Gastroesophageal sphincter (tissue), 4 donors: Measurements from ENCODE around the gene MICU1. TPM values are rescaled to one million over a fixed set of nuclear protein-coding genes. Genes with fewer than 3 reads are reported as not detected.

ENCODE experiments used
- ATAC-seq: fragments of 150-250 bp; one replicate; pipeline ENCODE4 v1.9.1; 2016; ENCODE audit warnings: mild to moderate bottlenecking, moderate library complexity
- H3K27ac ChIP-seq, 4 donors: fragments of 200-600 bp; sonication (generic) in 3 of 4; 1 replicate in 3 of 4; 2 replicates in 1 of 4; pipeline ENCODE4 v1.5.1; 2016 to 2019
- H3K27me3 ChIP-seq: fragments of 200-600 bp; sonication (generic); one replicate; pipeline ENCODE4 v1.5.1; 2019
- H3K36me3 ChIP-seq, 2 donors: fragments of 200-600 bp; sonication (generic); one replicate each; pipeline ENCODE4 v1.5.1; 2019; ENCODE audit warnings: control low read depth in 1 of 2
- H3K4me1 ChIP-seq, 3 donors: fragments of 200-600 bp; sonication (generic); 1 replicate in 2 of 3; 2 replicates in 1 of 3; pipeline ENCODE4 v1.5.1; 2016 to 2019; ENCODE audit warnings: control low read depth in 2 of 3
- H3K4me3 ChIP-seq, 2 donors: fragments of 200-600 bp; sonication (generic); one replicate each; pipeline ENCODE4 v1.5.1; 2019; ENCODE audit warnings: mild to moderate bottlenecking in 1 of 2, moderate library complexity in 1 of 2
- H3K9me3 ChIP-seq, 3 donors: fragments of 200-600 bp; sonication (generic); one replicate each; pipeline ENCODE4 v1.5.1; 2017 to 2019; ENCODE audit warnings: control low read depth in 2 of 3
- CTCF ChIP-seq, 4 experiments: fragments of 200-600 bp in 2 of 4; fragments of 450-650 bp in 2 of 4; sonication (generic) in 1 of 4; IDR thresholded peaks; one replicate each; pipeline ENCODE4 v1.5.1; 2017 to 2019; ENCODE audit warnings: antibody characterized with exemption in 4 of 4, mild to moderate bottlenecking in 2 of 4, moderate library complexity in 2 of 4
- EP300 ChIP-seq: sonication (generic); formaldehyde crosslinking; IDR thresholded peaks from one replicate; pipeline ENCODE4 v1.6.1; 2017; ENCODE audit warnings: antibody characterized with exemption, mild to moderate bottlenecking
- POLR2A ChIP-seq, 2 donors: fragments of 450-650 bp; IDR thresholded peaks; one replicate each; pipeline ENCODE4 v1.6.1; 2017; ENCODE audit warnings: antibody characterized with exemption in 2 of 2, mild to moderate bottlenecking in 2 of 2, moderate library complexity in 1 of 2
- POLR2AphosphoS5 ChIP-seq: sonication (generic); formaldehyde crosslinking; IDR thresholded peaks from one replicate; pipeline ENCODE4 v1.6.1; 2017; ENCODE audit warnings: antibody characterized with exemption
- WGBS, 2 donors: methylation state at CpG; one replicate each; pipeline ENCODE4 v1.1.5; 2018; ENCODE audit warnings: low coverage in 1 of 2; 5-methylcytosine and 5-hydroxymethylcytosine counted together
- total RNA-seq, 4 donors: library from RNA; depleted of rRNA; stranded (reverse); fragments of >200 nt; gene quantifications; one replicate each; pipeline ENCODE4 v1.1.0, GENCODE V29; 2016

The MICU1 gene
- total RNA-seq, 4 donors from 2014 or later: 37.5 to 42.2 (median 40.8) TPM

DNA sequence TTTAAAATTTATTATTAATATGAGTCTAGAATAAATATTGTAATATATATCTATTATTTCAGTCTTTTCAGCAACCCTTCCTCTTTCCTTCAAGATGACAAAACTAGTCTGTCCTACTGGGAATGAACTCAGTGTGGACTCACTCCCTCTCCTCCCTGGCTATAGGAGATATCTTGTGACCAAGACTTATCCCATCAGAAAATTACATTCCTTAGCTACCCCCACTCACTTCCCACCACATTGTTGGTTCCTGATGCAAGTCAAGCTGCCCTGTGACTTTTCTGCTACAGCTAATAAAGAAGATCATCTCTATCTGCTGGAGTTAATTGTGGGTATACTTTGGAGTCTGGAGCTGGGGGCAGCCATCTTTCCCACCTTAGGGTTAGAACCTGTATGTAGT, 38.1 kb upstream of the MICU1 start:
- Histone ChIP-seq H3K27me3 (no peaks in the 10 kb centered on the region), H3K9me3 (no peaks in the 10 kb centered on the region), H3K27ac (no peak overlapping the region), H3K4me1 (no peaks in the 10 kb centered on the region), H3K4me3 (no peak overlapping the region), H3K36me3 (no peaks in the 10 kb centered on the region)
- no peak for TF ChIP-seq POLR2AphosphoS5
- no peak for TF ChIP-seq CTCF (IDR thresholded peaks at IDR 0.05)
- no peak for TF ChIP-seq EP300
- TF ChIP-seq POLR2A (IDR thresholded peaks at IDR 0.05): no peak
- no peak for ATAC-seq

GRCh38 chr10:72661431-72661830, 35.6 kb upstream of the MICU1 start:
- WGBS, 2 donors: no CpG with 5 or more reads among the region's 1 CpG
- no peaks in the 10 kb centered on the region for H3K27me3 ChIP-seq
- H3K4me3 ChIP-seq: no peak overlapping the region
- no peak overlapping the region for H3K27ac ChIP-seq
- TF ChIP-seq EP300 (no peak), CTCF (IDR thresholded peaks at IDR 0.05) (no peak), POLR2A (IDR thresholded peaks at IDR 0.05) (no peak), POLR2AphosphoS5 (no peak)
- H3K4me1 ChIP-seq: no peaks in the 10 kb centered on the region
- no peaks in the 10 kb centered on the region for H3K36me3 ChIP-seq
- ATAC-seq: no peak
- no peaks in the 10 kb centered on the region for H3K9me3 ChIP-seq

DNA sequence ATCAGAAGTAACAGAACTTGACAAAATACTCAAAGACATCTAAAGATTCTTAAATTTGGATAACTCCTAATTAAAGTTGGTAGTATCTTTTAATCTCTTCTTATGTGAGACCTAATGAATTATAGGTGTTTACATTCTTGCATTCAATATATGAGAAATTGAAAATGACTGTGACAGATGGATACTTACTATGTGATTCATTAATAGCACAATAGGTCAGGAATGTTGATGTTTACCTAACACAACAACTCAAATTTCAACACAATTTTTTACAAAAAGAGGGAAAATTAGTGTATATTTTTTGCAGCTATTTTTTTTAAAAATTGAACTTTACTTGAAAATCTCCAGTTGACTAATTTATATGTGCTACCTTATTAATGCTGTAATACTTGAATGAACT, 34.3 kb upstream of the MICU1 start:
- H3K4me3 ChIP-seq: no peak overlapping the region
- H3K9me3 ChIP-seq: no peaks in the 10 kb centered on the region
- no peaks in the 10 kb centered on the region for H3K4me1 ChIP-seq
- ATAC-seq: no peak
- no peak overlapping the region for H3K27ac ChIP-seq
- no peaks in the 10 kb centered on the region for H3K27me3 ChIP-seq
- TF ChIP-seq POLR2A (IDR thresholded peaks at IDR 0.05) (no peak), POLR2AphosphoS5 (no peak), EP300 (no peak), CTCF (IDR thresholded peaks at IDR 0.05) (no peak)
- H3K36me3 ChIP-seq: no peaks in the 10 kb centered on the region

GRCh38 chr10:72659694-72660093, 33.8 kb upstream of the MICU1 start:
- no peak for ATAC-seq
- Histone ChIP-seq H3K4me1 (no peaks in the 10 kb centered on the region), H3K27ac (no peak overlapping the region), H3K27me3 (no peaks in the 10 kb centered on the region), H3K9me3 (no peaks in the 10 kb centered on the region), H3K4me3 (no peak overlapping the region), H3K36me3 (no peaks in the 10 kb centered on the region)
- no peak for TF ChIP-seq EP300
- no peak for TF ChIP-seq POLR2AphosphoS5
- no peak for TF ChIP-seq CTCF (IDR thresholded peaks at IDR 0.05)
- TF ChIP-seq POLR2A (IDR thresholded peaks at IDR 0.05): no peak
- WGBS, 2 donors: 86 to 89% methylated on average over 5 to 6 of the region's 8 CpGs

- TF ChIP-seq EP300: no peak
- TF ChIP-seq CTCF (IDR thresholded peaks at IDR 0.05): no peak
- no peak for TF ChIP-seq POLR2AphosphoS5
- TF ChIP-seq POLR2A (IDR thresholded peaks at IDR 0.05): no peak
- WGBS, 2 donors: 90 to 92% methylated on average over 2 to 3 of the region's 5 CpGs
- Histone ChIP-seq H3K36me3 (no peaks in the 10 kb centered on the region), H3K4me3 (no peak overlapping the region), H3K27ac (no peak overlapping the region), H3K4me1 (no peaks in the 10 kb centered on the region), H3K27me3 (no peaks in the 10 kb centered on the region), H3K9me3 (no peaks in the 10 kb centered on the region)
- ATAC-seq: no peak
Measured at GRCh38 chr10:72658696-72659400, 33.0 kb upstream of the MICU1 start.
